Pancreas (tissue), 10 donors: ENCODE data around the gene VWA5B2. TPM values are rescaled to one million over a fixed set of nuclear protein-coding genes. Genes with fewer than 3 reads are reported as not detected.

Experiments used
- ATAC-seq, 4 donors: fragments of 200-7000 bp; cut with Tn5 transposase; one replicate each; pipeline versions ENCODE4 v1.8.0 to v1.9.1; 2020; ENCODE audit warnings: mild to moderate bottlenecking in 4 of 4, moderate library complexity in 4 of 4
- DNase-seq, 6 donors: peaks; one replicate each; pipeline ENCODE4 v3.0.0-alpha.2; 2020
- FAIRE-seq: peaks from 2 replicates; lab custom pipeline; 2012; peaks lifted over from hg19 to GRCh38; lab: Jason Lieb, UNC
- H3K27ac ChIP-seq, 4 donors: fragments of 200-600 bp; sonication (generic); 1 replicate in 3 of 4; 2 replicates in 1 of 4; pipeline versions ENCODE4 v1.5.0 to v1.8.0; 2020
- H3K27me3 ChIP-seq, 4 donors: fragments of 200-600 bp; one replicate each; pipeline ENCODE4 v1.8.0; 2021
- H3K36me3 ChIP-seq, 3 donors: fragments of 200-600 bp; sonication (generic) in 1 of 3; one replicate each; pipeline versions ENCODE4 v1.5.0 to v1.8.0; 2020 to 2021
- H3K4me1 ChIP-seq, 3 donors: fragments of 200-600 bp; one replicate each; pipeline ENCODE4 v1.8.0; 2021
- H3K4me3 ChIP-seq, 4 donors: fragments of 200-600 bp; sonication (generic) in 2 of 4; one replicate each; pipeline versions ENCODE4 v1.5.0 to v1.8.0; 2020 to 2021
- H3K9me3 ChIP-seq, 4 donors: fragments of 200-600 bp; one replicate each; pipeline ENCODE4 v1.8.0; 2021
- WGBS, 2 donors: extraction: QIAGEN DNeasy Blood & Tissue Kit; methylation state at CpG; one replicate each; pipeline ENCODE4 v1.1.7; 2013; 5-methylcytosine and 5-hydroxymethylcytosine counted together
- intact Hi-C, 3 donors: fragments of 100-400 bp; cut with DNase I; formaldehyde crosslinking; loops; one replicate each; pipeline versions ENCODE4 v1.11.1 to v1.14.2; 2022
- polyA plus RNA-seq, 2 donors: library from polyadenylated mRNA; stranded (reverse); fragments of 200-250 nt; gene quantifications; one replicate each; pipeline ENCODE4 v1.2.3, GENCODE V29; 2013
- total RNA-seq, 6 donors: library from RNA; stranded (reverse); fragmentation: NEBNext Ultra II Directional in 4 of 6; extraction: Animal tissue kit (Norgen Biotek cat#: 25700) in 4 of 6; gene quantifications; one replicate each; pipeline versions ENCODE4 v1.2.1 to v1.2.4, GENCODE V29; 2021 to 2023
- TF ChIP-seq, protein P1 (sequence below), 4 donors: fragments of 200-600 bp; sonication (generic) in 3 of 4; IDR thresholded peaks; one replicate each; pipeline versions ENCODE4 v1.5.0 to v1.8.0; 2021; ENCODE audit warnings: antibody characterized with exemption in 4 of 4
- donor health status: healthy with polysubstance abuse.
- donor health status: DM: no; HTN: no; CAD: no; lungs with moderate emphysema.
- donor health status: DM: no; HTN: no; CAD: no.
- donor health status: control.
- donor health status: control.
- donor health status: Bipolar disorder and iron deficiency.
- donor health status: DM: yes; HTN: yes; CAD: no.
- donor health status: DM: no; HTN: no; CAD: no.
- donor health status: DM: no; HTN: no; CAD: no.
- donor health status: DM: yes; HTN: yes; CAD: no.

The VWA5B2 gene
- total and polyA plus RNA-seq, 8 donors = 1.2 to 105 (median 6.6) TPM

DNA sequence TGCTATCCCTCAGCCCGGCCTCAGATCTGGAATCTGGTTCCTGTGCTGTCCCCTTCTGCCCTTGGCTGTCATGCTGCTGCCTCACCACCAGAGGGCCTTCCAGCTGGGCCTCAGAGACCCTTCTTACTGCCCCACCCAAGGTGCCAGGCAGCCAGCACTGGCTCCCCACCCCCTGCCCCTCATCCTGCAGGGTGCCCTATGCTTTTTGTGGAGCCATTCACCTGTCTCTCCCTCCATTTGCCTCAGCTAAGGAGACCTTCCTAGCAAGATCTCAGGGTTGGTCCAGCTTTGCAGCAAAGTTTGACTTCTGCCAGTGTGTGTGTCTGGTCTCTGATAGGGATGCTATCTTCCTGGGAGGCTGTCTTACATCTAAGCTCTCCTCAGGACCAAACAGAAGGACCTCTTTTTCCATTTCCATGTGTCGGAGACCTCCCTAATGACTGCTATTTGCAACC, 1.9 kb upstream of the VWA5B2 start:
- intact Hi-C loops = no loop called here
- H3K9me3 ChIP-seq = no peaks in the 10 kb centered on the region
- FAIRE-seq (no peak), DNase-seq (peak in 1 of 6 donors; percentile 39), ATAC-seq (peak in 2 of 4 donors; percentile 32 to 47)
- H3K36me3 ChIP-seq = no peaks in the 10 kb centered on the region
- 40 to 48% methylated on average over 2 of the region's 2 CpGs for WGBS, 2 donors
- no peaks in the 10 kb centered on the region for H3K27me3 ChIP-seq
- TF ChIP-seq, protein P1, sequence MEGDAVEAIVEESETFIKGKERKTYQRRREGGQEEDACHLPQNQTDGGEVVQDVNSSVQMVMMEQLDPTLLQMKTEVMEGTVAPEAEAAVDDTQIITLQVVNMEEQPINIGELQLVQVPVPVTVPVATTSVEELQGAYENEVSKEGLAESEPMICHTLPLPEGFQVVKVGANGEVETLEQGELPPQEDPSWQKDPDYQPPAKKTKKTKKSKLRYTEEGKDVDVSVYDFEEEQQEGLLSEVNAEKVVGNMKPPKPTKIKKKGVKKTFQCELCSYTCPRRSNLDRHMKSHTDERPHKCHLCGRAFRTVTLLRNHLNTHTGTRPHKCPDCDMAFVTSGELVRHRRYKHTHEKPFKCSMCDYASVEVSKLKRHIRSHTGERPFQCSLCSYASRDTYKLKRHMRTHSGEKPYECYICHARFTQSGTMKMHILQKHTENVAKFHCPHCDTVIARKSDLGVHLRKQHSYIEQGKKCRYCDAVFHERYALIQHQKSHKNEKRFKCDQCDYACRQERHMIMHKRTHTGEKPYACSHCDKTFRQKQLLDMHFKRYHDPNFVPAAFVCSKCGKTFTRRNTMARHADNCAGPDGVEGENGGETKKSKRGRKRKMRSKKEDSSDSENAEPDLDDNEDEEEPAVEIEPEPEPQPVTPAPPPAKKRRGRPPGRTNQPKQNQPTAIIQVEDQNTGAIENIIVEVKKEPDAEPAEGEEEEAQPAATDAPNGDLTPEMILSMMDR (IDR thresholded peaks at IDR 0.05) = peak; percentile 71 to 80 (median 76)
- H3K4me1 ChIP-seq = peaks cover 0 to 8% (median 6%) of the 10 kb centered on the region in 3 donors
- no peak overlapping the region for H3K4me3 ChIP-seq
- H3K27ac ChIP-seq = no peak overlapping the region

DNA sequence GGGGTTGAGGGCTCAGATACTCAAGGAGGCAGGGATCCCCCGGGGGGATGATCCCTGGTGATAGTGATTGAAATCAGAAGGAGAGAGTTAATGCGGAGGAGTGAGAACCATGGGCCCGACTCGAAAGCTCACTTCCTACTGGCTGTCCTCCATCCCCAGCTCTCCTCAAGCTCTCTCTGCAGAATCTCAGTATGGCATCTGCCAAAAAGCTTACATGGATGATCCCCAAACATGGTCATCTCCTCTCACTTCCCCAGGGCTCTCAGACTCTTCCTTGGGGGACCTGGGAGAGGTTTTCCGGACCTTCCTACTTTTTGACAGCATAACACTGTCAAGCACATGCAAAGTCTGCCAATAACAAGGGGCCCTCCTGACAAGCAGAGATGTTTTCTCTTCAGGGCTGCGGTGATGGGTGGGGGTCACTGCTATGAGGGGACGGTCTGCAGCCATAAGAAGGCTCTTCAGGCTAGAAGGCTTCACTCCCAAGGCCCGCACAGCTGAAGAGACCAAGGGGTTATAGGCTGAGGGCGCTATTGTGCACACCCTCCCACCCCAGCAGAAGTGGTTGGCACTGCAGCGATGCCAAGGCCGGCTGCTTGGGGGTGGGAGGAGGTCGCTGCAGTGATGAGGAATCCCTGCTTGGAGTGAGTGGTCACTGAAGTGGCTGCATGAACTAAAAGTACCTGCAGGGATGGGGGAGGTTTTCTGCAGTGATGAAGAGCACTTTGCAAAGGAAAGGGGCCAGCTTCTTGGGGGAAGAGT, 828 bp upstream of the VWA5B2 start:
- Histone ChIP-seq H3K36me3 (no peaks in the 10 kb centered on the region), H3K27me3 (no peaks in the 10 kb centered on the region), H3K27ac (no peak overlapping the region), H3K9me3 (no peaks in the 10 kb centered on the region), H3K4me1 (peaks cover 0 to 8% (median 6%) of the 10 kb centered on the region in 3 donors), H3K4me3 (no peak overlapping the region)
- intact Hi-C loops = no loop called here
- DNase-seq (no peak), ATAC-seq (no peak), FAIRE-seq (no peak)
- TF ChIP-seq, protein P1 (IDR thresholded peaks at IDR 0.05) = no peak
- WGBS, 2 donors = 53 to 54% methylated on average over 12 of the region's 12 CpGs

DNA sequence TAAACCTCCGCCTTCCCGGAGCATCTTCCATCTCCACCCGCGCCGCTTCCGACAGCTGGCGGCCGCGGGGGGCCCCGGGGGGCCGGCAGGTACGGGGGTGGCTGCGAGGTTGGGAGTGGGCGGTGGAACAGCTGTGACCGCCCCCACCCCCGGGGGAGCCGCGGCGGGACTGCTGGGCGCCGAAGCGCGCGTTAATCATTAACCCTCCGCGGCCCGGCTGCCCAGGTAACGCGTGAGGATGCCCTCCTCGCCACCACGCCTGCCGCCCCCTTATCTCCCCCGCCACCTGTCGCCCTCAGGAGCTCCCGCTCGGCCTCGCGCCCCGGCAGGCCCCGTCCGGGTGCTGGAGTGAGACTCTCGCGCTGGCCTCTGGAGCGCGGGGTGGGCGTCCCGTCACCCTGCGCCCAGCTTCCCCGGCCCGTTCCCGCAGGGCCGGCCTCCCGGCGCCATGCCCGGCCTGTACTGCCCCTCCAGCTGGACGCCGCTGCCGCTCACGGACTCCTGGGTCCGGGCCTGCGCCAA, 757 bp downstream of the VWA5B2 start:
- no peak overlapping the region for H3K27ac ChIP-seq
- TF ChIP-seq, protein P1 (IDR thresholded peaks at IDR 0.05) = no peak
- H3K4me1 ChIP-seq = peaks cover 0 to 8% (median 6%) of the 10 kb centered on the region in 3 donors
- ATAC-seq (peak; percentile 41 to 71 (median 59)), DNase-seq (peak in 5 of 6 donors; percentile 36 to 85 (median 62)), FAIRE-seq (no peak)
- H3K36me3 ChIP-seq = no peaks in the 10 kb centered on the region
- no peaks in the 10 kb centered on the region for H3K27me3 ChIP-seq
- 1% methylated on average over 41 to 61 of the region's 61 CpGs for WGBS, 2 donors
- H3K9me3 ChIP-seq = no peaks in the 10 kb centered on the region
- intact Hi-C loops = loop anchor here in 1 of 3 donors (10.0 kb wide), 2 partner anchors 85 to 335 kb away; no protein-coding TSS in a partner anchor
- peak overlapping the region; percentile 23 to 69 (median 44) for H3K4me3 ChIP-seq

DNA sequence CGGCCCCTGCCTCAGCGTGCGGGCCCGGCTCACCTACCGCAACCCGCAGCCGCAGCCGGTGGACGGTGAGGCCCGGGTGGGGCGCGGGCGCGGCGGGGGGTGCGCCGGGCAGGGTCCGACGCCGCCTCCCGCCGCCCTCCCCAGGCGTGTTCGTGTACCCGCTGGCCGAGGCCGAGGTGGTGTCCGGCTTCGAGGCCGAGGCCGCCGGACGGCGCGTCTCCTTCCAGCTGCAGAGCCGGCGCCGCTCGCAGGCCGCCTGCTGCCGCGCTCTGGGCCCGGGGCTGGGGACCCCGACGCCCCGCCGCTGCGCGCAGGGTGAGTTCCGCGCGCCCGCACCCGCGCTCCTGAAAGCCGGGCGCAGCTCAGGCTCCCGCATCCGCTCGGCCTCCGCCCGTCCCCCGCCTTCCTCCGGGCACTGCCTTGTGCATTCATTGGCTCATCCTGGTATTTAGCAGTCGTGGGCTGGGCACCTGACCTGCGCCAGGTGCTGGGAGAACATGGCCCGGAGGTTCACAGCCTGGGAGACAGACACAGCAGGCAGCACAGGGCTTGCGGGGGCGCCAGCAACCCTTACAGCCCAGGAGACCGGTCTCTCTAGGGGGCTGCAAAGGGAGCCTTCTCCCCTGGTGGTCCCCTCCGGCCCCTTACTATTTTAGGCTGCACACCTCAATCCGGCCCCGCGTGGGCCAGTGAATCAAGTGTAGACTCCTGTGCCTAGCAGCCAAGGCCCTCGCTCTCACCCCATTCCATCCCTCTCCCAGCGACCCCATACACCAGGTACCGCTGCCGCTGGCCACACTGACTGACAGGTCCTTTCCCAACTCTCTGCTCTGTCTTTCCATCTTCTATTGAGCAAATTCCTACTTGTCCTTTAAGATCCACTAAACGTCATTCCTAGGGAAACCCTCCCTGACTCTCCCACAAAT, 1.5 kb downstream of the VWA5B2 start:
- WGBS, 2 donors = 11 to 21% methylated on average over 32 to 79 of the region's 79 CpGs
- Histone ChIP-seq H3K9me3 (no peaks in the 10 kb centered on the region), H3K36me3 (no peaks in the 10 kb centered on the region), H3K4me1 (peaks cover 0 to 8% (median 6%) of the 10 kb centered on the region in 3 donors), H3K27ac (no peak overlapping the region), H3K27me3 (no peaks in the 10 kb centered on the region), H3K4me3 (peak overlapping the region in 3 of 4 donors; percentile 23 to 69 (median 52))
- intact Hi-C loops = loop anchor here in 1 of 3 donors (10.0 kb wide), 2 partner anchors 86 to 336 kb away; no protein-coding TSS in a partner anchor
- peak in 3 of 4 donors; percentile 16 to 48 (median 43) for ATAC-seq
- no peak for FAIRE-seq
- peak in 3 of 6 donors; percentile 49 to 78 (median 59) for DNase-seq
- TF ChIP-seq, protein P1 (IDR thresholded peaks at IDR 0.05) = no peak
